GM21576 (cell line): ENCODE measurements around the gene ERC1.

Experiments
- ATAC-seq: cut with Tn5 transposase; IDR thresholded peaks from one replicate; pipeline ENCODE4 v1.9.1; 2021; ENCODE audit warnings: mild to moderate bottlenecking, moderate library complexity; ENCODE audit not compliant: unreplicated experiment

ERC1 gene

DNA sequence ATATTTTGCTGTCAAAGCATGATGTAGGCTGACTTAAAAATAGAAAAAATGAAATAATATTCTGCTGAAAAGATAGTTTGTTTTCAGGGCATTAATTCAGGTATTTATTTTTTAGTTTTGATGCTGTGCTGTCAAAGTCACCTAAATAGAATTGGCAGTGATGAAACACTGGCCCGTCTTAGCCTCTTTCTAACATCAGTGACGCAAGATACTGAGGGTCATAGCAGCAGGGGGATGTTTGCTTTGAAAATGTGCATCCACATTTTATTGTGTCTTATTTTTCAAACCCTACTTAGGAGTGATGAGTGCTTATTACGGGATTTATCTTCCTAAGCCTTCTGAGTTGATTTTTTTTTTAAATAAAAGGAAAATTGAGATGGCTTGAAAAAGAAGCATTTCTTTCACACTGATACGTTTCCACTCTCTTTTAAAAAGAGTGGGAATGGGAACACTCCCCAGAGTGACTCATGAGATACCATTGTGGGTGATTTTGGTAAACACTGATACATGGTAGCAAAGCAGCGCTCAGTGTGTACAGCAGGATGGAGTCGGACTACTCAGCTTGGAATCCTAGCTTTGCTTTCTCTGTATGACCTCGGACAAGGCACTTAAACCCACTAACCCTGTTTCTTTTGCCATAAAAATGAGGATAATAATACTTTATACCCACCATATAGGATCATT, 290.8 kb downstream of the ERC1 start:
- no peak for ATAC-seq

DNA sequence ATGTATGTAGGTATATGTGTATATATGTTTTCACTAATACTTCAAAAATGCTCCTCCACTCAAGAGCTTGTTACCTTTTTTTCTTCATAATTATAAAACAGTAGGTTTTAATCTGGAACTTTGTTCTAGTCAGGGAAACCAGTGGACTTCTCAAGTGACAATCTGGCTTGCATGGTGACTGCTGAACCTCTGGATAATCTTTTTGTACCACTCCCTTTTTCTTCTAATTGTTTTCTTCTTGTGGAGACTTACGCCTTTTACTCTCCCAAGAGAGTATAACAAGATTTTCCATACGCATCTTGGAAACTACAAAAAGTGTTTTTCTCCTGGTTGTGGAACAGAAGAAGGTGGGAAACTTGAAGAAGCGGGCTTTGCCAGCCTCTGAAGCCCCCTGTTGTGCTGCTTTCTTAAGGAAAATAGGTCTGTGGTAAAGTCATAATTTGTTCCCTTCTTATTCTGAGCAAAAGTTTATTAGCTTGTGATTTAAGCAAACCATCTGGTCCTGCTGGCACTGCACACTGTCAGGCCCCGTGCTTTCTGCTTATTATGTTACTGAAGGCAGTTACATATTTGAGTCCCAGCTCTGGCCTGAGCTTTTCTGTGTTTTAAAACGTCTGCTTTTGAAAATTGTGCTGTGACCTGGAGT, 291.8 kb downstream of the ERC1 start:
- no peak for ATAC-seq

DNA sequence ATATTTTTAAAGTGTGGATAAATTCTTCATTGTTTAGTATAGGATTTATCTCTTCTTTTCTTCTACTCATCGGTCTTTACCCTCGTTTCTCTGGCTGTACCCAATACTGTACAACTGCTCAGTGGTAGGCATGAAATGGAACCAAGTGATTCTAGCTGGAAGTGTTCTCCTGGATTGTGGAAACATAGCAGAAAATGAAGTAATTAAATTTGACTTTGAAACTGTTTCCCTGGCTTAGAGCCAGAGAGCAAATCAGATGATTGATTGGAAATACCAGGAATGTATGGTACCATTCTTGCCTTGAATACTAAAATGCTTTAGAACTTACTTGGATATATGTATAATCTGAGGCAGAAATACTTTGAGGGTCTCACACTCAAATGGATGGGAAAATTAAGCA, 292.3 kb downstream of the ERC1 start:
- no peak for ATAC-seq

DNA sequence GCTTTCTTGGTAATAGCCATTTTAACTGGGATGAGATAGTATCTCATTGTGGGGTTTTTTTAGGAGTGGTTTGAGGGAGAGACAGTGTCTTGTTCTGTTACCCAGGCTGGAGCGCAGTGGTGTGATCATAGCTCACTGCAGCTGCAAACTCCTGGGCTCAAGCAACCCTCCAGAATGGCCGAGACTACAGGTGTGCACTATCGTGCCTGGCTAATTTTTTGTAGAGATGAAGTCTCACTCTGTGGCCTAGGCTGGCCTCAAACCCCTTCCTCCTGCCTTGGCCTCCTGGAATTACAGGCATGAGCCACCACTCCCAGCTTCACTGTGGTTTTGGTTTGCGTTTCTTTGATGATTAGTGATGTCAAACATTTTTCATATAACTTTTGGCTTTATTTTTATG, 293.6 kb downstream of the ERC1 start:
- ATAC-seq = no peak

DNA sequence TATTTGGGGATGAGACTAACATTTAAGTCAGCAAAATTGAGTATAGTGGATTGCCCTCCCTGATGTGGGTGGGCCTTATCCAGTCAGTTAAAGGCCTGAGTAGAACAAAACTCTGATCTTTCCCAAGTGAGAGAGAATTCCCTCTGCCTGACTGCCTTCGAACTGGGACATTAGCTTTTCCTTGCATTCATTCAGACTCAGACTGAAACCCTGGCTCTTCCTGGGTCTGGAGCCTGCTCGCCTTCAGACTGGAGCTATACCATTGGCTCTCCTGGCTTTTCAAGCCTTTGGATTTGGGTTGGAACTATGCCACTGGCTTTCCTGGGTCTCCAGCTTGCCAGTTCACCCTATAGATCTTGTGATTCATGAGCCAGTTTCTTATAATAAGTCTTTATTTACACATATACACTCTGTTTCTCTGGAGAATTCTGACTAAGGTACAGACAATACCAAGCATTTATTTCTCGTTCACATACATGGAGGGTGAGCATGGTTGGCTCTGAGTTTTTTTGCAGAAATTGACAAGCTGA, 296.5 kb downstream of the ERC1 start:
- no peak for ATAC-seq

DNA sequence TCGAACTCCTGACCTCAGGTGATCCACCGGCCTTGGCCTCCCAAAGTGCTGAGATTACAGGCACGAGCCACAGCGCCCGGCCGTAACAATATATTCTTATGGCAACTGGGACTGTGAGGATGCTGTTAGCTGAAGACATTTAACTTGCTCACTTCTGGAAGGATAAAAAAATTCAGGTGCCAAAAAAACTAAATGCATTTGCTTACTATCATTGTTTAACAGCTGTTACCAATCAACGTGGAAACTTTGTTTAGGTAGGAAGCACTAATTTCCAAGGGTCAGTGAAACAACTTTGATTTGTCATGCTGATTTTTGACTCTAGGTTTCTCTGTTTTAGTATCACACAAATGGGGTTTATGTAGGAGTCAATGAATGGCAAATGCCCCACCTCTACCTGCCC, 297.3 kb downstream of the ERC1 start:
- no peak for ATAC-seq

DNA sequence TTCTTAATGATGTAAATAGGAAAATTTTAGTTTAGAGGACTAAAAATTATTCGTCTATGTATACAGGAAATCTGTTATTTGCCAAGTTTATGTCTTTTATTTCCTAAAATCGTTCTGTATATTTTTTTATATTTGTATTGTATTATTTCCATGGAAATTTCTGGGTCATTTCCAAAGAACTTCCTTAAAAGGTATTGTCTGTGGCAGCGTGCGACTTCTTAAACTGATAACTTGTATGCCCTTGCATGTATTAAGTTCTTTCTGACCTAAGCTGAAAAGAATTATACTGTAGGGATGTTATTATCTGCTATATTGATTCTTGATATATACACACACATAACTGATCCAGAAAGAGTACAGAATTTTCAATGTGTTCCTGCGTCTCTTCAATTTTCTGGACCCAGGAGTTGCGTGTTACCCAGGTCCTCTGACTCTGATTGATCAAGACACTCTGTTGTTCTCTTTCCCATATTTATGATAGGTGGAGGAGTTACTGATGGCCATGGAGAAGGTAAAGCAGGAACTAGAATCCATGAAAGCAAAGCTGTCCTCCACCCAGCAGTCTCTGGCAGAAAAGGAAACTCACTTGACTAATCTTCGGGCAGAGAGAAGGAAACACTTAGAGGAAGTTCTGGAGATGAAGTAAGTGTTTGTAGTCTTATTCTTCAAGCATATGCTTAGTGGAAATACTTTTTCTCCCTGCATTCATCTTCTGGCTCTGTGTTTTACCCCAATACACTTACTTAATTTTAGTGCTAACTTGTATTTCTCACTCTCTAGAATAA, 298.5 kb downstream of the ERC1 start:
- ATAC-seq = no peak

DNA sequence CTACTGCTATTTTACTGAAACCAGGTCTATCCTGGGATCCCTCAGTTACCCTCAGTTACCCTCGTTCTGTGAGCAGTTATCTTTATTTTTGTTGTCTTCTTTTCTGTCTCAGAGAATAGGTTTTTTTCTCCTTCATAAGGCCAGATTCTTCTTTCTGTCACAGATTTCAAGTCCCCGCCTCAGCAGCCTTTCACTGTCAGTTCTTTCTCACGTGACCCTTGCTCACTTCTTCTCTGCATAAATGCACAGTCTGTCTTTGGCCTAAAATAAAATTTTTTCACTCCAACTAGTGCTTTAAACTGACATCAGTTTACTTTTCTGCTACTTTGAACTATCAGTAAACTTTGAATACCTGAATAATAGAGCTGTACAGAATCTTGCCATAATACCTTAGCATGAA, 299.7 kb downstream of the ERC1 start:
- no peak for ATAC-seq

DNA sequence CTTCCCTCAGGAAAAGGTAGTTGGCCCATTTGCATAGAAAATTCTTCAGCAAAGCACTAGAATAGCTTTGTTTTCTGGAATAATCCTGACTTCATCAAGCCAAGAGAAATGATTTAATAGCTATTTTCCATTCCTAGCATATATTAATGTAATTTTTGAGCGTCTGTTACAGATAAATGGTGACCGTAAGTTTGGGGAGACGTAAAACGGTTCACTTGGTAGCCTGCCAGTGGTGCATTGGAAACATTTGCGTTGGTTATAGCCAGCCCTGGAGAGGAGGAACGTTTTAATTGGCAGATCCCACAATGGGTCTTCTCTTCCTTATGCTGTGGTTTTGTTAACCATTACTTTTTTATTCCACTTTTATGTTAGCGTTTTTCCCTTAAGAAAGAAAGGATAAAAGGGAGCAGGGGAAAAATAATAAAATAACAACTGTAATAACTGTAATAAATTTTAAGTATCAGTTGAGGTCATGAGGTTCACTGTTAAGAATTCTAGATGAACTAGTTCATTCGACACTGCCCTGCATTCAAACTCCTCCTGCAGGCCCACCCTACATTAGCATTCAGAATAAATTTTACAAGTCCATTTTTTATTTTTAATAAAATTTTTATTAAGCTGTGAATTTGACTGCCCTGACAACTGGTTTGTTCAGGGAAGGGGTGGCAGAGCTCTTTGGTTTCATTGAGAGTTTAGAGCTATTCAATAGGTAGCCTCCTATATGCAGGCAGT, 300.7 kb downstream of the ERC1 start:
- ATAC-seq = no peak

DNA sequence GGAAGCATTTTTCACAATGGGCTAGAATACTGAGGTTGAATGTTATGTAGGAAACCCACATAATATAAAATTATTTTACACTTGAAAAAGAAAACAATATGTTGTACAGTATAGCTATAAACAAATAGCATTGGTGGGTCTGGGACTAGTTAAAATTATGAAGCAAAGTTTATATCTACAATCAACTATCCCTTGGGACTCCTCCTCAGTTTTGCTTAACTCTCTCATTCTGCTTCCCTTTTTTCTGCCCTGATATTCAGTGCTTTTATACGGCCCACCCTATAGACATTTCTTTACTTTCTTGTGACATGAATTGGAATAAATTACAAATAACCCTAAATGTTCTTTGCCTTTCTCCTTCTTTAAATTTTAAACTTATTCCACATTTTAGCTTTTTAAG, 302.9 kb downstream of the ERC1 start:
- no peak for ATAC-seq

DNA sequence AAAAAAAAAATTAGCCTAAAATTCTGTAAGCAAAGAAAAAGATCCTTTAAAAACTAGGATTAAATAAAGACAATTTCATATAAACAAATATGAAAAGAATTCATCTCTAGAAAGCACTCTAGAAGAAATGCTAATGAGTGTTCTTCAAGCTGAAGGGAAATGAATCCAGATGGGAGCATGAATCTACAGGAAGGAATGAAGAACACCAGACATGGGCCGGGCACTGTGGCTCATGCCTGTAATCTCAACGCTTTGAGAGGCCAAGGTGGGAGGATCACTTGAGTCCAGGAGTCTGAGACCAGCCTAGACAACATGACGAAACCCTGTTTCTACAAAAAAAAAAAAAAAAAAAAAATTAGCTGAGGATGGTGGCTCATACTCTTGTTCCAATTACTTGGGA, 306.2 kb downstream of the ERC1 start:
- no peak for ATAC-seq

DNA sequence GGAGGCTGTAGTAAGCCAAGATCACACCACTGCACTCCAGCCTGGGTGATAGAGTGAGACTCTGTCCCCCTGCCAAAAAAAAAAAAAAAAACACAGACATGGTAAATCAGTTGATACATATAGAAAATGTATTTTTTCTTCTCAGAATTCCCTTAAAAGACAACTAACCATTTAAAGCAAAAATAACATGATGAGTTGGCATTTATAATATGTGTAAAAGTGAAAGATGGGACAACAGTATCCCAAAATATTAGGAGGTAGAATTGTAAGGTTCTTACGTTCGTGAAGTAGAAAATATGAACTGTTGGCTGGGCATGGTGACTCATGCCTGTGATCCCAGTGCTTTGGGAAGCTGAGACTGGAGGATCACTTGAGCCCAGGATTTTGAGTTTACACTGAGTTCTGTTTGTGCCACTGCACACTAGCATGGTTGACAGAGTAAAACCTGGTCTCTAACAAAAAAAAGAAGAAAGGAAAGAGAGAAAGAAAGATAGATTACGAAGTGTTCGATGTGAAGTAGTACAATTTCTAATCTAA, 306.7 kb downstream of the ERC1 start:
- no peak for ATAC-seq

DNA sequence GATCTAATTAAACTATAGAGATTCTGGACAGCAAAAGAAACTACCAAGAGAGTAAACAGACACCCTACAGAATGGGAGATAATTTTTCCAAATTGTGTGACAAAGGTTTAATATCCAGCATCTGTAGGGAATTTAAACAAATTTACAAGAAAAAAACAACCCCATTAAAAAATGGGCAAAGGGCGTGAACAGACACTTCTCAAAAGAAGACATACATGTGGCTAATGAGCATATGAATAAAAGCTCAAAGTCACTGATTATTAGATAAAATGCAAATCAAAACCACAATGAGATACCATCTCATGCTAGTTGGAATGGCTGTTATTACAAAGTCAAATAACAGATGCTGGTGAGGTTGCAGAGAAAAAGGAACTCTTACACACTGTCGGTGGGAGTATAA, 309.4 kb downstream of the ERC1 start:
- ATAC-seq = no peak

DNA sequence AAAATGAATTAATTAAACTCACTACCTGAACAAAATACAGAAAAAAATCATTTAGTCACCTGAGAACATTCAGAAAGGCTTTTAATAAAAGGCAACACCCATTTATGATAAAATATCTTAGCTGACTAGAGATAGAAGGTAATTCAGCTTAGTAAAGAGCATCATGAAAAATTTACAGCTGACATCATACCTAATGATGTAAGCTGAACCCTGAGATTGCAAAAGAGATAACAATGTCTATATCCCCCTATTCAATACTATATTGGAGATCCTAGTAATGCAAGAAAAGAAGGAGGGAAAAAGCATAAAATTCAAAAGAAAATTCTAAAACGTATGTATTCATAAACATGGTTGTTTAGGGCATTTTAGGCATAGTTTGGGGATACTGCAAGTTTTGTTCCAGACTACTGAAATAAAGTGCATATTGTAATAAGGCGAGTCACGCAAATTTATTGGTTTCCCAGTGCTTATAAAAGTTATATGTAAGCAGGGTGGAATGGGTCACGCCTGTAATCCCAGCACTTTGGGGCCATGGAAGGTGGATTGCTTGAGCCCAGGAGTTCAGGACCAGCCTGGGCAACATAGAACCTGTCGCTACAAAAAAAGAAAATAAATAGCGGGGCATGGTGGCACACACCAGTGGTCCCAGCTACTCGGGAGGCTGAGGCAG, 311.3 kb downstream of the ERC1 start:
- ATAC-seq = no peak

DNA sequence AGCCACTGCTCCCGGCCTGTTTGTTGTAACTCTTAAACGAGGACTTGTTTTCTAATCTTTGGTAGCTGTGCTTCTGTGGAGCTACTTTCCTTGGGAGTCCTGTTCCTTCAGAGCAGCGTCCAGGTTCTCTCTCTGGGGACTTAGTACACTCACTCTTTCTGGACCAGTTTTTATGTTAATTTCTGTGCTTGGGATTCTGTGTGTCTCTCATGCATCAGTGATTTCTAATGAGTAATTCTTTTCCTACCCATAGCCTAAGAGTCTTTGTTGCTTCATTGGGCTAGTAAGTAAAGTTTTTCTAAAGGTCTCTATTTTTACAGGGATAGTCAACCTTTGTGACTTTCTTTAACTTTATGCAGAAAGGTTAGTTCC, 314.0 kb downstream of the ERC1 start:
- ATAC-seq = no peak

DNA sequence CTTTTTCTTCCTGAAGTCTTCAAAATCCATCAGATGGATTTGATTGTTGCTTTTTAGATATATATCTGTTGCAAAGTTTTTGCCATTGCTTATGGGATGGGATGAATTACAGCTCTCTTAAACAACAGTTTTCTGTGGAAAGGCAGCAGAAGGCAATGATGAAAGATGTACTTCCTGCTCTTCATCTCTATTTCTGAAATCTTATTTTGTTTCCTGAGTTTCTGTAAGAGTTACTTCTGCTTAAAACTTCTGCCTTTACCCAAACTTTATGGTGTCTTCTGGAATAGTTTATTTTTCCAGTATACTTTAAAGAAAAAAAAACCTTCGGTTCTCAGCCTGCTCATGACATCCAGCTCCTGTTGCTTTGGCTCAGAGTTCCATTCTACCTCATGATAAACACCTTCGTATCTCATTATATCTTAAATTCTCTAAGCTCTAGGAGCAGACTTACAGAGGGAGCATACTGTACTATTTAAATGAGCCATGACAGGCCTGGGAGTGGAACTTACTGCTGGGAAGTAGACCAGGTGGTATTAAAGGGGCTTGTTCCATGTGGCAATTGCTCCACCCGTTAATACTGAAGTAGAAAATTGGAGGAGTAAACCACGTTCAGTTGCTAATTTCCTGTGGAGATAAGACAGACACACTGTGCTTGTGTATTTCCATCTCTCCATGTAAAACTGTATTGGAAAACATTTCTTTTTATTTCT, 314.9 kb downstream of the ERC1 start:
- no peak for ATAC-seq

DNA sequence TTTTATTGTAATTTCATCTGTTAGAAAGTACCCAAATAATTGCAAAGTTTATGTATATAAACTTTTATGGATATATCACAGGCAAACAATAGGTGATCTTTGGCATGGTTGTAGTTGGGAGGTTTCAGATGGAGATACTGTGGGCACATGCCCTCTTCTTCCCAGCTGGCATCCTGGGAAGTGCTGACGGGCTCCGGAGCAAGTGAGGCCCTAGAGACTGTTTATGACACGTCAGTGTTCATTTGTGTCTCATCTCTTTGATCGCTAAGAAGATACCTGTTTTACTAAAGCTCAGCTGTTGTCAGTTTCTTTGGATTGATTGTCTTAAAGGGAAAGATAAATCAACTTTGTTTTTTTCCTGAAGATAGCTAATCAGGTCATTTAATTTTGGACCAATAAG, 315.8 kb downstream of the ERC1 start:
- no peak for ATAC-seq

DNA sequence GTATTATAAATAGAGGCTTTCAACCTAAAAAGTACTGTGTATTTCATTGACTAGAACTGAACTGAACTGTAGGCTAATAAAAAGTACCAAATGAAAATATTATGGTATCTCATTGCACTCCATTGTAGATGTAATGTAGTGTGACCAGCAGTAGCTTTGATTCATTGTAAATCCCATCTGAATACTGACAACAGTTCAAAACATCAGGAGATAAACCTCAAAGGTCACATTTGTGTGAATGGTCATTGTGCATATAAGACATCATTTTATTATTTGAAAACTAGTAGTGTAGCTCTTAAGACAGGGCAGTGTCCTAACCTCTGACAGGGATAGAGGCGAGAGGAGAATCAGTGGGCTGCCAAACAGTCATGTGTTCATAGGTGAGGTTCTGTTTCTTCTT, 316.8 kb downstream of the ERC1 start:
- ATAC-seq = no peak

DNA sequence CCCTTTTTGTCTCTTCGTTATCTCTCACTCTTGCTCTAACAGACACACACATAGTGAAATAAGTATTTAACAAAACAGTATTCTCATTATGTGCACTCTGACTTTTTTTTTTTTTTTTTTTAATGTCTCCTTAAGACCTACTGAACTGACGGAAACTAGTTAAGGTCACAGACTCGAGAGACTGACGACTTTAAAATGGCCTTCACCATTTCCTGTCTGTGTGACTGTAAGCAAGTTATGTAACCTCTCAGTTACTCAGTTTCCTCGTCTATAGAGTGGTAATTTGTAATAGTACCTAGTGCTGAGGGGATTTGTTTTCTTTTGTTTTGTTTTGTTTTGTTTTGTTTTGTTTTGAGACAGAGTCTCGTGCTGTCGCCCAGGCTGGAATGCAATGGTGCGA, 318.6 kb downstream of the ERC1 start:
- ATAC-seq = no peak

DNA sequence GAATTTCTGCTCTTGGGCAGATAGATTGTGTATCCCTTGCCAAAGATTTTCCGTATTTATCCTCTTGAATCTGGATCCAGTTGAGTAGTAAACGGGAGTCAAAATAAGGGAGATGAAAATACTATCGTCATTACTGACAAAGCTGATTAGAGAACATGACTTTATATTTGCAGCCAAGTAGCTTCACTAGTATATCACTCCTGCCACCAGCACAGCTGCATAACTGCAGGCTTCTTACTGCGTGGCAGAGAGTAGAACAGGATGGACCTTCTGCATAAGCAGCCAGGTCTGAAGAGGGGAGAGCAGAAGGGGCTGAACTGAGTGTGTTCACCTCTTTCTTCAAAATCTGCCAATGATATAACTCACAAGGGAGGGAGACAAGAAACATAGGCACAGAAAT, 319.6 kb downstream of the ERC1 start:
- ATAC-seq = no peak
